Keratinocyte (primary cell): ENCODE data around the gene SLC39A11. TPM values are rescaled to one million over a fixed set of nuclear protein-coding genes. Genes with fewer than 3 reads are reported as not detected.
A peak's percentile ranks its signal among the peaks of the same experiment; 100 is the strongest.

Experiments
- DNase-seq: peaks from one replicate; pipeline ENCODE4 v3.0.0-alpha.2; 2011; ENCODE audit warnings: low read depth, missing footprints, low spot score
- FAIRE-seq: peaks from 2 replicates; lab custom pipeline; 2011; peaks lifted over from hg19 to GRCh38; lab: Jason Lieb, UNC
- H2AFZ ChIP-seq: 2 replicates; pipeline ENCODE4 v1.6.0; 2012; ENCODE audit warnings: low read length, control low read depth, inconsistent platforms; ENCODE audit not compliant: control insufficient read depth
- H3K27ac ChIP-seq: 2 replicates; pipeline ENCODE4 v1.5.1; 2011; ENCODE audit warnings: low read length; ENCODE audit not compliant: control insufficient read depth, insufficient read depth
- H3K27me3 ChIP-seq: 3 replicates; pipeline ENCODE4 v1.6.0; 2011; ENCODE audit warnings: low read length; ENCODE audit not compliant: control insufficient read depth, insufficient read depth; ENCODE audit errors: extremely low read depth
- H3K36me3 ChIP-seq, 2 experiments: 2 replicates in 1 of 2; 3 replicates in 1 of 2; pipeline ENCODE4 v1.5.1; 2011; ENCODE audit warnings: low read length in 2 of 2, mild to moderate bottlenecking in 1 of 2; ENCODE audit not compliant: control insufficient read depth in 2 of 2, insufficient read depth in 2 of 2; ENCODE audit errors: extremely low read depth in 1 of 2
- H3K4me1 ChIP-seq: 3 replicates; pipeline ENCODE4 v1.5.1; 2011; ENCODE audit warnings: low read length; ENCODE audit not compliant: control insufficient read depth, insufficient read depth; ENCODE audit errors: extremely low read depth
- H3K4me2 ChIP-seq: 3 replicates; pipeline ENCODE4 v1.6.0; 2011; ENCODE audit warnings: low read depth, low read length; ENCODE audit not compliant: control insufficient read depth, insufficient read depth; ENCODE audit errors: extremely low read depth
- H3K4me3 ChIP-seq, 3 experiments: fragments of 200-600 bp in 1 of 3; sonication (generic) in 1 of 3; 2 replicates in 2 of 3; 3 replicates in 1 of 3; pipeline ENCODE4 v1.5.1; 2011 to 2016; ENCODE audit warnings: low read length in 3 of 3, mild to moderate bottlenecking in 3 of 3, control low read depth in 2 of 3, inconsistent platforms in 1 of 3, low read depth in 1 of 3, mixed read lengths in 1 of 3, mixed run types in 1 of 3, moderate library complexity in 1 of 3; ENCODE audit not compliant: control insufficient read depth in 2 of 3, insufficient read depth in 2 of 3; ENCODE audit errors: extremely low read depth in 1 of 3
- H3K79me2 ChIP-seq: 2 replicates; pipeline ENCODE4 v1.6.0; 2012; ENCODE audit warnings: low read length; ENCODE audit not compliant: control insufficient read depth, insufficient read depth
- H3K9ac ChIP-seq: 3 replicates; pipeline ENCODE4 v1.6.0; 2011; ENCODE audit warnings: low read length; ENCODE audit not compliant: control insufficient read depth, insufficient read depth; ENCODE audit errors: extremely low read depth
- H3K9me1 ChIP-seq: 3 replicates; pipeline ENCODE4 v1.6.0; 2011; ENCODE audit warnings: low read length; ENCODE audit not compliant: control insufficient read depth, insufficient read depth; ENCODE audit errors: extremely low read depth
- H3K9me3 ChIP-seq: 2 replicates; pipeline ENCODE4 v1.5.1; 2012; ENCODE audit warnings: low read depth, low read length; ENCODE audit not compliant: control insufficient read depth
- H4K20me1 ChIP-seq: 3 replicates; pipeline ENCODE4 v1.6.0; 2011; ENCODE audit warnings: low read length; ENCODE audit not compliant: control insufficient read depth, insufficient read depth; ENCODE audit errors: extremely low read depth
- EZH2 ChIP-seq: IDR thresholded peaks from one replicate; pipeline ENCODE4 v1.6.1; 2012; ENCODE audit warnings: inconsistent platforms, mild to moderate bottlenecking, low read length, moderate library complexity
- dilution Hi-C: fragments of 300-500 bp; cut with MboI; formaldehyde crosslinking; loops from one replicate; pipeline ENCODE4 v1.7.0; 2020; ENCODE audit warnings: low sequenced_read_pairs; ENCODE audit not compliant: extremely low pct_ligation_motif_present
- polyA plus RNA-seq, 5 experiments: library from polyadenylated mRNA; depleted of rRNA in 3 of 5; stranded (reverse) in 3 of 5; stranded (forward) in 1 of 5; unstranded in 1 of 5; fragments of >200 nt; gene quantifications; 1 replicate in 1 of 5; 2 replicates in 3 of 5; 3 replicates in 1 of 5; pipeline versions ENCODE4 v1.2.1 to v1.2.3, GENCODE V29; 2011 to 2012; ENCODE audit warnings: missing spikeins in 2 of 5, low read depth in 1 of 5, low replicate concordance in 1 of 5
- TF ChIP-seq, protein P1 (sequence below), 3 experiments: IDR thresholded peaks in 1 of 3; conservative IDR thresholded peaks in 1 of 3; optimal IDR thresholded peaks in 1 of 3; 2 replicates in 2 of 3; 3 replicates in 1 of 3; pipeline versions ENCODE3 to v1.5.1; 2011; ENCODE audit warnings: low read length in 3 of 3, mild to moderate bottlenecking in 3 of 3, moderate library complexity in 2 of 3, control low read depth in 1 of 3, inconsistent platforms in 1 of 3; ENCODE audit not compliant: insufficient read depth in 2 of 3; ENCODE audit errors: extremely low read depth in 1 of 3

SLC39A11 gene
- polyA plus RNA-seq, 1 donor (not counting 4 experiments of a cell fraction or from before 2014, with no cell fraction given), result 11.5 TPM

DNA sequence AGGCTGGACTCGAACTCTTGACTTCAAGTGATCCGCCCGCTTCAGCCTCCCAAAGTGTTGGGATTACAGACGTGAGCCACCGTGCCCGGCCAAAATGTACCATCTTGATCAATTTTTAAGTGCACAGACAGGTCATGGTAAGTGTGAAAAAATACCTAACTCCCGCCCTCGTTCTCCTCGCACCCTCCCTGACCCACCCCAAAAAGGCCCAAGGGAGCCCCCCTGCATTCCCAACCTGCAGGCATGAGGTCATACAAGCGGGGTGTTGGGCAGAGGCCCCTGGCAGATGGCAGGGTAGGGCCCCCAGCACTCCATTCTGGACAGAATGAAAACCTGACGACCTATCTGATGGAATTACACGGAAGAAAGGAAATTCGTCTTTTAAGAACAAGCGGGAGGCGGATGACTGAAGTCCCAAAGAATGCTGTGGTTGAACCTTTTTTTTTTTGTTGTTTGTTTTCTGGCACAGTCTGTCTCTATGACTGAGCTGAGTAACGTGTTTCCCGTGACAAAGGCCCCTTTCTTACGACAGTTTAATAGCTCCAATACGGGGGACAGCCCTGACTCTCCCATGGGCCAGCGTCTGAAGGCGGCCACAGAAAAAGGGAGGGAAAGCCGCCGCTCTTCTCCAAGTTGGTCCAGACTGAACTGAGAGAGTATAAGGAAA, 376.4 kb downstream of the SLC39A11 start:
- H3K27ac ChIP-seq, result peak overlapping the region; percentile 74
- no peak for TF ChIP-seq EZH2
- TF ChIP-seq, protein P1, sequence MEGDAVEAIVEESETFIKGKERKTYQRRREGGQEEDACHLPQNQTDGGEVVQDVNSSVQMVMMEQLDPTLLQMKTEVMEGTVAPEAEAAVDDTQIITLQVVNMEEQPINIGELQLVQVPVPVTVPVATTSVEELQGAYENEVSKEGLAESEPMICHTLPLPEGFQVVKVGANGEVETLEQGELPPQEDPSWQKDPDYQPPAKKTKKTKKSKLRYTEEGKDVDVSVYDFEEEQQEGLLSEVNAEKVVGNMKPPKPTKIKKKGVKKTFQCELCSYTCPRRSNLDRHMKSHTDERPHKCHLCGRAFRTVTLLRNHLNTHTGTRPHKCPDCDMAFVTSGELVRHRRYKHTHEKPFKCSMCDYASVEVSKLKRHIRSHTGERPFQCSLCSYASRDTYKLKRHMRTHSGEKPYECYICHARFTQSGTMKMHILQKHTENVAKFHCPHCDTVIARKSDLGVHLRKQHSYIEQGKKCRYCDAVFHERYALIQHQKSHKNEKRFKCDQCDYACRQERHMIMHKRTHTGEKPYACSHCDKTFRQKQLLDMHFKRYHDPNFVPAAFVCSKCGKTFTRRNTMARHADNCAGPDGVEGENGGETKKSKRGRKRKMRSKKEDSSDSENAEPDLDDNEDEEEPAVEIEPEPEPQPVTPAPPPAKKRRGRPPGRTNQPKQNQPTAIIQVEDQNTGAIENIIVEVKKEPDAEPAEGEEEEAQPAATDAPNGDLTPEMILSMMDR (optimal IDR thresholded peaks at IDR 0.05 in 1 of 3, IDR thresholded peaks at IDR 0.05 in 1 of 3, conservative IDR thresholded peaks at IDR 0.05 in 1 of 3; ENCODE audit: extremely low read depth in 1 of 3, insufficient read depth in 2 of 3, low read length in 3 of 3), result no peak
- FAIRE-seq (peak; percentile 90), DNase-seq (peak; percentile 69)
- peak overlapping the region; percentile 53 for H3K4me2 ChIP-seq
- peaks cover 16% of the 10 kb centered on the region for H3K4me1 ChIP-seq
- H3K9me3 ChIP-seq, result peaks cover 4% of the 10 kb centered on the region
- H3K36me3 ChIP-seq, result no peaks in the 10 kb centered on the region
- no peaks in the 10 kb centered on the region for H4K20me1 ChIP-seq
- dilution Hi-C loops, result no loop called here
- H3K9ac ChIP-seq, result peak overlapping the region; percentile 60
- H3K4me3 ChIP-seq, result no peak overlapping the region
- H3K27me3 ChIP-seq, result no peaks in the 10 kb centered on the region
- no peaks in the 10 kb centered on the region for H3K9me1 ChIP-seq
- H2AFZ ChIP-seq, result no peak overlapping the region
- no peaks in the 10 kb centered on the region for H3K79me2 ChIP-seq

DNA sequence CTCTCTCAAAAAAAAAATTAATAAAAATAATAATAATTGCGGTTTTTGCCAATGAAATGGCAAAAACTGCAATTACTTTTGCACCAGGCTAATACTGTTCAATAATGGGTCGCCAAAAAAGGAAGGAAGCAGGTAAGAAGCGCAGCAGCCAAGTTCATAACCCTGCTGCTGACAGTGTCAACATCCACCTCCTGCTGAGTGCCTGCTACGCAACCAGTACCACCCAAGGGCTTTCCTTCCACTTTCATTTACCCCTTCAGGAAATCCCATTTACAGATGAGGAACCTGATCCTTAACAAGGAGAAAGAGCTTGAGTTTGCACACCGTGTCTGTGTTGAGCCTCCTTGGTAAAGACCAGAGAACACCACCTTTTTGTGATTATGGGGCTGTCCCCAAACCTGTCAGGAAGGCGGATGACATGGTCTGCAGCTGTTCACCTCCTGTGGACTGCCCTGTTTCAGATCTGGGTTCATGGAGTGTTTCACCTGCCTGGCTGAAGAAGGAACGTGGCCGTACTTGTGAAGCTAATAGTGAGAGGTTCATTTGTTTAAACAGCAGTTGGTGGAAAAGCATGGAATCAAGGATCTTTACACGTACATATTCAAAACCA, 378.0 kb downstream of the SLC39A11 start:
- no peak overlapping the region for H3K9ac ChIP-seq
- H3K36me3 ChIP-seq, result no peaks in the 10 kb centered on the region
- no peaks in the 10 kb centered on the region for H3K79me2 ChIP-seq
- dilution Hi-C loops, result no loop called here
- H4K20me1 ChIP-seq, result no peaks in the 10 kb centered on the region
- H3K4me1 ChIP-seq, result peaks cover 24% of the 10 kb centered on the region
- no peaks in the 10 kb centered on the region for H3K9me1 ChIP-seq
- peaks cover 4% of the 10 kb centered on the region for H3K9me3 ChIP-seq
- no peak overlapping the region for H3K27ac ChIP-seq
- no peak for FAIRE-seq
- TF ChIP-seq, protein P1 (optimal IDR thresholded peaks at IDR 0.05 in 1 of 3, IDR thresholded peaks at IDR 0.05 in 1 of 3, conservative IDR thresholded peaks at IDR 0.05 in 1 of 3; ENCODE audit: extremely low read depth in 1 of 3, insufficient read depth in 2 of 3, low read length in 3 of 3), result no peak
- no peak for TF ChIP-seq EZH2
- no peak overlapping the region for H2AFZ ChIP-seq
- H3K27me3 ChIP-seq, result no peaks in the 10 kb centered on the region
- no peak overlapping the region for H3K4me2 ChIP-seq
- no peak overlapping the region for H3K4me3 ChIP-seq
- DNase-seq, result no peak
